ENCODE measurements around the gene MAB21L2.

The MAB21L2 gene

DNA sequence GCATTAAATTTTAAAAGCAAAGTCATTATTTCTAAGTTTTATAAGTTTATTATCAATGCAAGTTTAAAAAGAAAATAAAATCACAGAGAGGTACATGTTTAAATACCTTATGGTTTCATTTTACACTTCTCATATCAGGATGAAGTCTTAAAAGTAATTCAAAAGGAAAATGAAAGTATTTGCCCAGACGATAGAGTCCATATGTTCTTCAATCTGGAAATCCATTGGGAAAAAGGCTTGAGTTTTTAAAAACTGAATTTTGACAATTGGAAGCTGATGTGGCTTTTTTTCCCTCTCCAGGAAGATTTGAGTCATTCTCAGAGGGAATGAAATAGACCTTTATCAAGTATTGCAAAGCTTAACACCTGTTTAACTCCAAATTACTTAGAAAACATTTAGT lies 37.1 kb downstream of the MAB21L2 start:
- DNase-seq (ENCODE audit: low read depth): no peak

- no peak for DNase-seq (ENCODE audit: low read depth)
Observed at GRCh38 chr4:150624055-150624454, 42.1 kb downstream of the MAB21L2 start.

GRCh38 chr4:150625033-150625432 lies 43.1 kb downstream of the MAB21L2 start:
- DNase-seq (ENCODE audit: low read depth): no peak

- DNase-seq (ENCODE audit: low read depth): no peak
Observed at GRCh38 chr4:150628073-150628472, 46.1 kb downstream of the MAB21L2 start.

GRCh38 chr4:150632639-150633038 lies 50.7 kb downstream of the MAB21L2 start:
- no peak for DNase-seq (ENCODE audit: low read depth)

Measured in stimulated activated CD8-positive, alpha-beta memory T cell treated with anti-CD3 and anti-CD28 coated beads, Interleukin-12 subunit alpha, Interleukin-12 subunit beta, amount 100 ng/mL, for 1 hour (primary cell).